Uterus (tissue), 4 donors: ENCODE measurements around the gene CDH8. TPM values are rescaled to one million over a fixed set of nuclear protein-coding genes. Genes with fewer than 3 reads are reported as not detected.

ENCODE experiments used
- DNase-seq, 2 donors: peaks; one replicate each; pipeline ENCODE4 v3.0.0-alpha.2; 2019 to 2020
- H3K27ac ChIP-seq, 2 donors: fragments of 200-600 bp; sonication (generic); 1 replicate in 1 of 2; 2 replicates in 1 of 2; pipeline ENCODE4 v1.5.1; 2016 to 2018
- H3K27me3 ChIP-seq, 2 donors: fragments of 200-600 bp; sonication (generic); one replicate each; pipeline ENCODE4 v1.5.1; 2018 to 2019; ENCODE audit warnings: control low read depth in 1 of 2
- H3K36me3 ChIP-seq, 2 donors: fragments of 200-600 bp; sonication (generic); one replicate each; pipeline ENCODE4 v1.5.1; 2019; ENCODE audit warnings: control low read depth in 1 of 2
- H3K4me1 ChIP-seq, 2 donors: fragments of 200-600 bp; sonication (generic); one replicate each; pipeline ENCODE4 v1.5.1; 2018 to 2019; ENCODE audit warnings: control low read depth in 1 of 2
- H3K4me3 ChIP-seq, 2 donors: fragments of 200-600 bp; sonication (generic); 1 replicate in 1 of 2; 2 replicates in 1 of 2; pipeline ENCODE4 v1.5.1; 2018 to 2019; ENCODE audit warnings: mild to moderate bottlenecking in 1 of 2
- H3K9me3 ChIP-seq, 2 donors: fragments of 200-600 bp; sonication (generic); one replicate each; pipeline ENCODE4 v1.5.1; 2019; ENCODE audit warnings: control low read depth in 1 of 2
- POLR2A ChIP-seq, 2 donors: fragments of 450-650 bp; IDR thresholded peaks; one replicate each; pipeline ENCODE4 v1.6.1; 2016; ENCODE audit warnings: antibody characterized with exemption in 2 of 2, mild to moderate bottlenecking in 1 of 2, moderate library complexity in 1 of 2
- intact Hi-C: fragments of 100-400 bp; cut with DNase I; formaldehyde crosslinking; loops from one replicate; pipeline ENCODE4 v1.15.1; 2023; ENCODE audit warnings: low total_unique reads
- total RNA-seq, 4 donors: library from RNA; depleted of rRNA in 3 of 4; stranded (reverse); fragments of >200 nt in 3 of 4; gene quantifications; one replicate each; pipeline versions ENCODE4 v1.1.0 to v1.2.4, GENCODE V29; 2014 to 2023
- TF ChIP-seq, protein P1 (sequence below), 4 experiments: fragments of 200-600 bp in 2 of 4; fragments of 450-650 bp in 2 of 4; sonication (generic) in 2 of 4; IDR thresholded peaks; one replicate each; pipeline ENCODE4 v1.5.1; 2016 to 2019; ENCODE audit warnings: antibody characterized with exemption in 4 of 4, mild to moderate bottlenecking in 2 of 4, moderate library complexity in 1 of 4
- donor health status: DM: yes; HTN: yes; CAD: no.

The CDH8 gene
- total RNA-seq, 4 donors from 2014 or later: 2.0 to 6.0 TPM; not detected in 2

DNA sequence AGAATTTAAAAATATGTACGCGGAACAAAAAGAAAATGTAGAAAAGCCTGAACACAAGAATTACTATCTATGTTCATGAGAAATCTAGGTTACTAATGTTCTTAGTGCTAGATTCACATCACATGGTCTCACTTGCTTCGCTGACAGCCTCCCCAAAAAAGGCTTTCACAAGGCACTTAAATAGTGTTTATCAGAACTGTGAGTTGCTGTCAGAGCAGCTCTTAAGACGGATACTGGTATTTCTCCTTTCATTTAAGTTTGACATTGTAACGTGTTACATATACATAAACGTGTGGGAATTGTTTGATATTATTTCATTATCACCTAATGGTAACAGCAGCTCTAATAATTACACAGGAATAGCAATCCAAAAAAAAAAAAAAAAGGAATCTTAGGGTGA is 150.9 kb downstream of the CDH8 start:
- H3K4me3 ChIP-seq: no peak overlapping the region
- no peak for DNase-seq
- no peaks in the 10 kb centered on the region for H3K27me3 ChIP-seq
- TF ChIP-seq POLR2A (IDR thresholded peaks at IDR 0.05): no peak
- TF ChIP-seq, protein P1, sequence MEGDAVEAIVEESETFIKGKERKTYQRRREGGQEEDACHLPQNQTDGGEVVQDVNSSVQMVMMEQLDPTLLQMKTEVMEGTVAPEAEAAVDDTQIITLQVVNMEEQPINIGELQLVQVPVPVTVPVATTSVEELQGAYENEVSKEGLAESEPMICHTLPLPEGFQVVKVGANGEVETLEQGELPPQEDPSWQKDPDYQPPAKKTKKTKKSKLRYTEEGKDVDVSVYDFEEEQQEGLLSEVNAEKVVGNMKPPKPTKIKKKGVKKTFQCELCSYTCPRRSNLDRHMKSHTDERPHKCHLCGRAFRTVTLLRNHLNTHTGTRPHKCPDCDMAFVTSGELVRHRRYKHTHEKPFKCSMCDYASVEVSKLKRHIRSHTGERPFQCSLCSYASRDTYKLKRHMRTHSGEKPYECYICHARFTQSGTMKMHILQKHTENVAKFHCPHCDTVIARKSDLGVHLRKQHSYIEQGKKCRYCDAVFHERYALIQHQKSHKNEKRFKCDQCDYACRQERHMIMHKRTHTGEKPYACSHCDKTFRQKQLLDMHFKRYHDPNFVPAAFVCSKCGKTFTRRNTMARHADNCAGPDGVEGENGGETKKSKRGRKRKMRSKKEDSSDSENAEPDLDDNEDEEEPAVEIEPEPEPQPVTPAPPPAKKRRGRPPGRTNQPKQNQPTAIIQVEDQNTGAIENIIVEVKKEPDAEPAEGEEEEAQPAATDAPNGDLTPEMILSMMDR (IDR thresholded peaks at IDR 0.05): no peak
- H3K27ac ChIP-seq: no peak overlapping the region
- intact Hi-C loops: no loop called here
- H3K36me3 ChIP-seq: no peaks in the 10 kb centered on the region
- no peaks in the 10 kb centered on the region for H3K4me1 ChIP-seq
- H3K9me3 ChIP-seq: no peaks in the 10 kb centered on the region

DNA sequence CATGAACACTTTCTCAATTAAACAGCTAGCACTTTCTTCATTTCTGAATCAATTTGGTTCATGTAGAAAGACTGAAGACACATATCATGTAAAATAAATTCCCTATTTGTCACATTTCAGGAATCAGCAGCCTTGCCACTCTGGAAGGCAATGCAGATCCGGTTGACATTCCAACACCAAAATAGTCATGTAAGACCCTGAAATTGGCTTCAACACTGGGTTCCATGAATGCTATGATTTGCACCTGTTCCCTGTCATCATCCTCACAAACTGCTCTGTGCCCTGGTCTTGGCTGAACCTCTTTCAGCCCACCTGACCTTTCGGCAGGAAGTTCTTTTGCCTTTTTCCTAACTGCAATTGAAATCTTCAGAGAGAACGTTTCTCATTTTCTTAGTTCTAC is 156.9 kb downstream of the CDH8 start:
- no peak for TF ChIP-seq POLR2A (IDR thresholded peaks at IDR 0.05)
- H3K4me3 ChIP-seq: no peak overlapping the region
- H3K4me1 ChIP-seq: no peaks in the 10 kb centered on the region
- no peaks in the 10 kb centered on the region for H3K27me3 ChIP-seq
- H3K36me3 ChIP-seq: no peaks in the 10 kb centered on the region
- intact Hi-C loops: no loop called here
- H3K9me3 ChIP-seq: no peaks in the 10 kb centered on the region
- H3K27ac ChIP-seq: no peak overlapping the region
- no peak for DNase-seq

DNA sequence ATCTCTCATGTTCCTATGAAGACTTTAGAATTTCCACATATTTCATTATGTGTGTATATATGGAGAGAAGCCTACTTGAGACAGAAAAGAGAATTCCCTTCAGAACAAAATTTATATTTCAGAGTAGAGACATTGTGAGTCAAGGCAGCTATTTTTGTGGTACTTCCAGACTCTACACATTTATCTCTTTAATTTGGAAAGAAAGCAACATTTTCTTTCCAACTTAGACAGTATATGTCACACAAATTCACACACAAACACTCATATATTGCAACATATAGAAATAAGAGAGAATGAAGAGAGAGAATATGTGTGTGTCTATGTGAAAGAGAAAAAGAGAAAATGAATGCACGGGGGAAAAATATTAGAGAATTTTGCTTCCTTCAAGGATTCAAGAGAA is 158.8 kb downstream of the CDH8 start:
- intact Hi-C loops: no loop called here
- Histone ChIP-seq H3K27ac (no peak overlapping the region), H3K9me3 (no peaks in the 10 kb centered on the region), H3K4me3 (no peak overlapping the region), H3K4me1 (no peaks in the 10 kb centered on the region), H3K36me3 (no peaks in the 10 kb centered on the region), H3K27me3 (no peaks in the 10 kb centered on the region)
- DNase-seq: no peak
- TF ChIP-seq, protein P1 (IDR thresholded peaks at IDR 0.05): no peak
- TF ChIP-seq POLR2A (IDR thresholded peaks at IDR 0.05): no peak

DNA sequence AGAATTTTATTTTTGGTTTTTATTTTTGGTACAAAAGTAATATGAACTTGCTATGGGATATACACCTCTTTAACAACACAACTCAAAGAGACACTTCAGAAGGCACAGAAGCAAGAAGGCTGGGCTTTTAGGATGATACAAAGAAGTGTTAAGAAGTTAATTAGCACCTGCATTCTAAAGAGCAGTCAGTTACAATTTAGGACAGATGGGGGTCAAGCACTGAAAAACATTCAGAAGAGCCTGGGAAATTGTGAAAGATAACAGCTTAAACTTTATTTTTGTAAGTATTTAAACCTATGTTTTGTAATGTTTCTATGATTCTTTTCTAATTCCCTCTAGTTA is 163.5 kb downstream of the CDH8 start:
- H3K27ac ChIP-seq: no peak overlapping the region
- H3K27me3 ChIP-seq: no peaks in the 10 kb centered on the region
- no peak overlapping the region for H3K4me3 ChIP-seq
- no peaks in the 10 kb centered on the region for H3K4me1 ChIP-seq
- no peaks in the 10 kb centered on the region for H3K36me3 ChIP-seq
- no peaks in the 10 kb centered on the region for H3K9me3 ChIP-seq
- no peak for TF ChIP-seq POLR2A (IDR thresholded peaks at IDR 0.05)
- TF ChIP-seq, protein P1 (IDR thresholded peaks at IDR 0.05): no peak
- intact Hi-C loops: no loop called here
- DNase-seq: no peak

DNA sequence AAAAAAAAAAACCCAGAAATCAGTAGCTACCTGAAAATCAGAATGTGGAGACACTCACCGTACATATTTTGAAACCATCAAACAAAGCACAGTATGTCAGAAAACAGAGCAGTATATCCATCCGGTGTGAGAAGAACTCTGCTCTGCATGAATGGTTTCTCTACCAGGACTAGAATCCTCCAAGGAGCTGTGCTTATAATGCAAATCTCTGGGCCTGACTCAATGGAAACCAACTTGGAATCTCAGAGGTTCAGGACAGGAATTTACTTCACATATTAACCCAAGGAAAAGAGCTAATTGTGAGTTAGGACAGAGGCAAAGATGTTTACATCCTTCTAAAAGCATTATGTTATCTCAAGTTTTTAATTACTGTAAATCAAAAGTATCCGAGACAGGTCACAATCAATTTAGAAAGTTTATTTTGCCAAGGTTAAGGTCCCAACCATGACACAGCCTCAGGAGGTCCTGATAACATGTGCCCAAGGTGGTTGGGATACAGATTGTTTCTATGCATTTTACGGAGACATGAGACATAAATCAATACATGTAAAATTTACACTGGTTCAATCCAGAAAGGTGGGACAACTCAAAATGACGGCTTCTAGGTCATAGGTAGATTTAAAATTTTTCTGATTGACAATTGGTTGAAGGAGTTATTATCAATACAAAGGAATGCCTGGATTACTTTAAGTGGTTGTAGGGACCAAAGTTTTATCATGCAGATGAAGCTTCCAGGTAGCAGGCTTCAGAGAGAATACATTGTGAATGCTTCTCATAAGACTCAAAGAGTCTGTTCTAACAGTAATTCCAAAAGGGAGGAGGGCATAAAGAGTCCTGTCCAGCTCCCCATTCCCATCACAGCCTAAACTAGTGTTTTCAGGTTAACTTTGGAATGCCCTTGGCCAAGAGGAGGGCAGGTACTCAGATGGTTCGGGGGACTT is 164.1 kb downstream of the CDH8 start:
- Histone ChIP-seq H3K27me3 (no peaks in the 10 kb centered on the region), H3K4me1 (no peaks in the 10 kb centered on the region), H3K9me3 (no peaks in the 10 kb centered on the region), H3K36me3 (no peaks in the 10 kb centered on the region), H3K27ac (no peak overlapping the region), H3K4me3 (no peak overlapping the region)
- DNase-seq: no peak
- intact Hi-C loops: no loop called here
- TF ChIP-seq POLR2A (IDR thresholded peaks at IDR 0.05): no peak
- TF ChIP-seq, protein P1 (IDR thresholded peaks at IDR 0.05): no peak
